ENCODE results near the gene HPSE2. TPM values are rescaled to one million over a fixed set of nuclear protein-coding genes. Genes with fewer than 3 reads are reported as not detected.

HPSE2 gene
- total RNA-seq, 1 experiment from 2014 or later = 0.05 TPM

DNA sequence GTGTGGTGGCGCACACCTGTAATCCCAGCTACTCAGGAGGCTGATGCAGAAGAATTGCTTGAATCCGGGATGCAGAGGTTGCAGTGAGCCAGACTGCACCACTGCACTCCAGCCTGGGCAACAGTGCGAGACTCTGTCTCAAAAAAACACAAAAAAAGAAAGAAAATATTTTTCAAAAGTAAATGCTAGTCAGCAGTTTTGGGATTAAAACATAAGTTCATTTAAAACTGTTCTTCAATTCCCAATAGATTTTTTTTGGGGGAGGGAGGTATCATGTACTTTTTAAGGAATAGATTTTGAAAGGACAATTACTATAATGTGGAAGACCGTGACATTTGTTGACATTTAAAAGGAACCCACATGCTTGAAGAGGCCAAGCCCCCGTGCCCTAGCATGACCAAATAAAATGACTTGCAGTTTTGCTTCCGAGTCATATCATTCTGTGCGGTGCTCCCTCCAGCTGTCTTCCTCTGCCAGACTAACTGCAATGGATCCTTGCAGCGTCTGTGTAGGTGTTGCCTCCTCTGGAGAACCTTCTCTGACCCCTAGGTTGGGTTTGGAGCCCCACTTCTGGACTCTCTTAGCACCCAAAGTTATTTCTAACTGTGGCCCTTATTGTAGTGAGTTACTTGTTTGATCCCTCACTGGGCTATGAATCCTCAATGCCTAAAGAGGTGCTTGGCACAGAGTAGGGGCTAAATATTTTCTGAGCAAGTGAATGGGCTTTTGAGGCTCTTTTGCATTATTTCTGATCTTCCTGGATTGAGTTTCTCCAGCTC lies 771.5 kb downstream of the HPSE2 start:
- CTCF ChIA-PET = no interaction called here

More for the DNA sequence above, 771.5 kb downstream of the HPSE2 start:
- Histone ChIP-seq H3K9me2 (ENCODE audit: insufficient read depth) (no peaks in the 10 kb centered on the region), H3K79me2 (ENCODE audit: insufficient read depth, low read length) (no peaks in the 10 kb centered on the region), H3K36me3 (ENCODE audit: control insufficient read depth in 1 of 2, insufficient read depth in 2 of 2, low read length in 2 of 2) (no peaks in the 10 kb centered on the region), H3K9me3 (ENCODE audit: control insufficient read depth in 1 of 2, insufficient read depth in 1 of 2, low read depth in 1 of 2, low read length in 2 of 2) (no peaks in the 10 kb centered on the region), H3K4me3 (replicated peaks in 1 of 2; ENCODE audit: low read depth in 1 of 2, low read length in 2 of 2) (no peak overlapping the region), H4K20me1 (ENCODE audit: insufficient read depth) (no peaks in the 10 kb centered on the region), H3K4me2 (ENCODE audit: low read length) (no peak overlapping the region), H3K27ac (ENCODE audit: low read depth, low read length) (no peak overlapping the region), H2AFZ (ENCODE audit: low read depth, low read length, poor library complexity, severe bottlenecking) (no peak overlapping the region), H3K4me1 (ENCODE audit: control insufficient read depth in 1 of 2, insufficient read depth in 2 of 2, low read length in 2 of 2) (peaks cover 11 to 26% of the 10 kb centered on the region in 2 experiments), H3K27me3 (ENCODE audit: insufficient read depth, low read length) (no peaks in the 10 kb centered on the region), H3K9ac (ENCODE audit: low read length) (no peak overlapping the region)
- TF ChIP-seq, protein P1, sequence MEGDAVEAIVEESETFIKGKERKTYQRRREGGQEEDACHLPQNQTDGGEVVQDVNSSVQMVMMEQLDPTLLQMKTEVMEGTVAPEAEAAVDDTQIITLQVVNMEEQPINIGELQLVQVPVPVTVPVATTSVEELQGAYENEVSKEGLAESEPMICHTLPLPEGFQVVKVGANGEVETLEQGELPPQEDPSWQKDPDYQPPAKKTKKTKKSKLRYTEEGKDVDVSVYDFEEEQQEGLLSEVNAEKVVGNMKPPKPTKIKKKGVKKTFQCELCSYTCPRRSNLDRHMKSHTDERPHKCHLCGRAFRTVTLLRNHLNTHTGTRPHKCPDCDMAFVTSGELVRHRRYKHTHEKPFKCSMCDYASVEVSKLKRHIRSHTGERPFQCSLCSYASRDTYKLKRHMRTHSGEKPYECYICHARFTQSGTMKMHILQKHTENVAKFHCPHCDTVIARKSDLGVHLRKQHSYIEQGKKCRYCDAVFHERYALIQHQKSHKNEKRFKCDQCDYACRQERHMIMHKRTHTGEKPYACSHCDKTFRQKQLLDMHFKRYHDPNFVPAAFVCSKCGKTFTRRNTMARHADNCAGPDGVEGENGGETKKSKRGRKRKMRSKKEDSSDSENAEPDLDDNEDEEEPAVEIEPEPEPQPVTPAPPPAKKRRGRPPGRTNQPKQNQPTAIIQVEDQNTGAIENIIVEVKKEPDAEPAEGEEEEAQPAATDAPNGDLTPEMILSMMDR (IDR thresholded peaks at IDR 0.05 in 2 of 3, conservative IDR thresholded peaks at IDR 0.05 in 1 of 3; ENCODE audit: borderline replicate concordance in 1 of 3, insufficient read depth in 1 of 3, low read depth in 2 of 3, low read length in 2 of 3) = no peak
- TF ChIP-seq SP1 (IDR thresholded peaks at IDR 0.05; ENCODE audit: low read depth) (no peak), ZFX (IDR thresholded peaks at IDR 0.05) (no peak), TCF7L2 (IDR thresholded peaks at IDR 0.05; ENCODE audit: borderline replicate concordance, extremely low read depth, insufficient read depth, insufficient read length) (no peak), RAD21 (IDR thresholded peaks at IDR 0.05; ENCODE audit: low read depth) (no peak), ZNF274 (IDR thresholded peaks at IDR 0.05; ENCODE audit: low read depth, low read length) (no peak), EGR1 (IDR thresholded peaks at IDR 0.05; ENCODE audit: low read depth) (no peak), CEBPB (IDR thresholded peaks at IDR 0.05; ENCODE audit: low read depth) (no peak)
- TF ChIP-seq, protein P2, sequence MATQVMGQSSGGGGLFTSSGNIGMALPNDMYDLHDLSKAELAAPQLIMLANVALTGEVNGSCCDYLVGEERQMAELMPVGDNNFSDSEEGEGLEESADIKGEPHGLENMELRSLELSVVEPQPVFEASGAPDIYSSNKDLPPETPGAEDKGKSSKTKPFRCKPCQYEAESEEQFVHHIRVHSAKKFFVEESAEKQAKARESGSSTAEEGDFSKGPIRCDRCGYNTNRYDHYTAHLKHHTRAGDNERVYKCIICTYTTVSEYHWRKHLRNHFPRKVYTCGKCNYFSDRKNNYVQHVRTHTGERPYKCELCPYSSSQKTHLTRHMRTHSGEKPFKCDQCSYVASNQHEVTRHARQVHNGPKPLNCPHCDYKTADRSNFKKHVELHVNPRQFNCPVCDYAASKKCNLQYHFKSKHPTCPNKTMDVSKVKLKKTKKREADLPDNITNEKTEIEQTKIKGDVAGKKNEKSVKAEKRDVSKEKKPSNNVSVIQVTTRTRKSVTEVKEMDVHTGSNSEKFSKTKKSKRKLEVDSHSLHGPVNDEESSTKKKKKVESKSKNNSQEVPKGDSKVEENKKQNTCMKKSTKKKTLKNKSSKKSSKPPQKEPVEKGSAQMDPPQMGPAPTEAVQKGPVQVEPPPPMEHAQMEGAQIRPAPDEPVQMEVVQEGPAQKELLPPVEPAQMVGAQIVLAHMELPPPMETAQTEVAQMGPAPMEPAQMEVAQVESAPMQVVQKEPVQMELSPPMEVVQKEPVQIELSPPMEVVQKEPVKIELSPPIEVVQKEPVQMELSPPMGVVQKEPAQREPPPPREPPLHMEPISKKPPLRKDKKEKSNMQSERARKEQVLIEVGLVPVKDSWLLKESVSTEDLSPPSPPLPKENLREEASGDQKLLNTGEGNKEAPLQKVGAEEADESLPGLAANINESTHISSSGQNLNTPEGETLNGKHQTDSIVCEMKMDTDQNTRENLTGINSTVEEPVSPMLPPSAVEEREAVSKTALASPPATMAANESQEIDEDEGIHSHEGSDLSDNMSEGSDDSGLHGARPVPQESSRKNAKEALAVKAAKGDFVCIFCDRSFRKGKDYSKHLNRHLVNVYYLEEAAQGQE (IDR thresholded peaks at IDR 0.05; ENCODE audit: low read depth) = no peak
- TF ChIP-seq, protein P3, sequence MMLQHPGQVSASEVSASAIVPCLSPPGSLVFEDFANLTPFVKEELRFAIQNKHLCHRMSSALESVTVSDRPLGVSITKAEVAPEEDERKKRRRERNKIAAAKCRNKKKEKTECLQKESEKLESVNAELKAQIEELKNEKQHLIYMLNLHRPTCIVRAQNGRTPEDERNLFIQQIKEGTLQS (IDR thresholded peaks at IDR 0.05) = no peak
- ChIA-PET RAD21 (ENCODE audit: low non-redundant PET in 1 of 2, low total read pairs in 2 of 2, uncharacterized antibody in 2 of 2, unreplicated experiment in 2 of 2) (no interaction called here), POLR2A (no interaction called here)
- ATAC-seq (no peak), DNase-seq (ENCODE audit: low read depth, low spot score) (no peak)
- no TSS peak for BruUV-seq (replicated peaks)
- intact Hi-C loops (cut with micrococcal nuclease) = loop anchor here (10.0 kb wide), 1 partner anchor 911 kb away; no protein-coding TSS in a partner anchor

Measured in HCT116 (cell line).